Measurements from ENCODE around the gene OS9.

Gene OS9

DNA sequence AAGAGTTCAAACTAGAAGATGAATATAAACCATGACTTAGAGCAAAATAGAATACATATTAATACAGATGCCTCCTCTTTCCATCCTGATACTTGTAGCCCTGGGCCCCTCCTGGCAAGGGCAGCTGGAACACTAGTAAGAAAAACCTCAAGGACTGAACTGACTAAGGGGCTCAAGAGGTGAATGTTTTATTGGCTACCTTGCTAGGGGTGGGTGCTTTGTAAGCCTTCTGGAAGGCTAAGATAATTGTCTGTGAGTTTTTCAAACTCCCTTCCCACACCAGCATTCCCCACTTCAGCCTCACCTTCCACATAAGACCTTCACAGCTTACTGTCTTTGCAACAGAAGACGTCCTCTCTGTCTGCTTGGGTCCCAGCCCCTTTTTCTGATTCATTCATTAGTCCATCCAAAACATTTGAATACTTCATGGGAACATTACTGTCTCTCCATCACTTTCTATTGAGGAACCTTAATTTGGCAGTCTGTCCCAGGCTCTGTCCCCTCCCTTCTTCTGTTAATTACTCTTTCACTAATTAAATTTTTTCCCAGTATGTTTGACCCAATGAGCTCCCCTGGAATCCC is 59.9 kb downstream of the OS9 start:
- H3K9me3 ChIP-seq (ENCODE audit: control insufficient read depth, insufficient read depth, low read depth, low read length): no peaks in the 10 kb centered on the region
- ChIA-PET POLR2A (interaction anchor here (0.5 to 1.4 kb wide), 2 partner anchors 18 to 1831 kb away, joined by 4 read pairs; partner anchors contain the start of genes EEF1AKMT3 and METTL1), CTCF (no interaction called here)
- H3K36me3 ChIP-seq (ENCODE audit: control insufficient read depth in 2 of 2, insufficient read depth in 1 of 2, low read length in 2 of 2): peaks cover 19 to 47% of the 10 kb centered on the region in 2 experiments
- H3K27ac ChIP-seq (ENCODE audit: extremely low read depth, low read depth, low read length): no peak overlapping the region
- H3K4me1 ChIP-seq (ENCODE audit: control insufficient read depth, insufficient read depth, low read length): peaks cover 16% of the 10 kb centered on the region
- TF ChIP-seq ZBTB20 (tag by site-specific recombination; IDR thresholded peaks at IDR 0.05): peak; percentile 48
- no peak for TF ChIP-seq OVOL3 (tag by site-specific recombination; IDR thresholded peaks at IDR 0.05)
- TF ChIP-seq ZNF473 (tag by site-specific recombination; IDR thresholded peaks at IDR 0.05): no peak
- TF ChIP-seq ZNF112 (tag by site-specific recombination; IDR thresholded peaks at IDR 0.05): no peak
- H3K4me3 ChIP-seq (ENCODE audit: low read depth, low read length): no peak overlapping the region

DNA sequence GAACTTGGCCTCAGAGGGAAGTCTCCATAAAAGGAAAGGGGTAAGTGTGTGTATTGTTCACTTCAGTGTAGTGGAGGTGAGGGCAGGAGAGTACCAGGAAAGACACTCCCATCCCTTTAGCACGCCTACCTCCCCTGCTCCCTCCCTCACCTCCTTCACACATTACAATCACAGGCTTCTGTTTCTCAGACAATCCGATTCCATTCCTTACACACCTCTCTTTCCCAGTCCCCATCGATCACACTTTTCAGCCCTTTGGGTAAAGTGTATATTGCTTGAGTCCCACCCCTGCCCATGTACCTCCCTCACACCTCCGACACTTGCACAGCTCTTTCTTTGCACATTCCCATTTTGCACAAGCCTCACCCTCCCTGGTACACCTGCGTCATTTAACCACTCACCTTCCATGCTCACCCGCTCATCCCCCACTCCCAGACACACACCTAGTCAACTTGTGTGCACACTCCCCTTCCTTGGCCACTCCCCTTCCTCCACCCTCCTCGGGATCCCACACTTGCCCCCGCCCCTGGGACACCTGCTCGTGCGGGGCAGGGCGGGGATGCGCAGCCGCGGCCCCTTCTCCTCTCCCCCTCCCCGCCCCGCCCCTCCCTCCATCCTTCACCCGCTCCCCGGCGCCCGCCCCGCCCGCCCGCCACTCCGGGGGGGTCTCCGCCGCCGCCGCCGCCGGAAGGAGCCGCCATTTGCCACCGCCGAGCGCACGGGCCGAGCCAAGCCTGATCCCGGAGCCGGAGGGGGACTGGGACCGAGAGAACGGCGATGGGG is 60.7 kb downstream of the OS9 start, which contains the start of gene MARCHF9:
TSS of gene MARCHF9 (plus strand) at position 693 of the 783 bp plus-strand sequence. CDS start 426 bp downstream, outside the sequence.
- peaks cover 16 to 46% of the 10 kb centered on the region in 2 experiments for H3K36me3 ChIP-seq (ENCODE audit: control insufficient read depth in 2 of 2, insufficient read depth in 1 of 2, low read length in 2 of 2)
- H3K4me1 ChIP-seq (ENCODE audit: control insufficient read depth, insufficient read depth, low read length): peaks cover 16% of the 10 kb centered on the region
- no peaks in the 10 kb centered on the region for H3K9me3 ChIP-seq (ENCODE audit: control insufficient read depth, insufficient read depth, low read depth, low read length)
- POLR2A ChIA-PET: interaction anchor here (0.5 to 1.4 kb wide), 3 partner anchors 17 to 1832 kb away, joined by 3 to 4 read pairs (median 4); partner anchors contain the start of genes EEF1AKMT3 and METTL1
- CTCF ChIA-PET: interaction anchor here (2.4 kb wide), 1 partner anchor 12 kb away, joined by 26 read pairs; the partner anchor contains the start of gene CYP27B1
- peak within 1 kb of the TSS; percentile 63 for H3K4me3 ChIP-seq (ENCODE audit: low read depth, low read length)
- H3K27ac ChIP-seq (ENCODE audit: extremely low read depth, low read depth, low read length): peak within 1 kb of the TSS; percentile 69; the same call in 1 of the 2 replicates
- TF ChIP-seq, protein P1, sequence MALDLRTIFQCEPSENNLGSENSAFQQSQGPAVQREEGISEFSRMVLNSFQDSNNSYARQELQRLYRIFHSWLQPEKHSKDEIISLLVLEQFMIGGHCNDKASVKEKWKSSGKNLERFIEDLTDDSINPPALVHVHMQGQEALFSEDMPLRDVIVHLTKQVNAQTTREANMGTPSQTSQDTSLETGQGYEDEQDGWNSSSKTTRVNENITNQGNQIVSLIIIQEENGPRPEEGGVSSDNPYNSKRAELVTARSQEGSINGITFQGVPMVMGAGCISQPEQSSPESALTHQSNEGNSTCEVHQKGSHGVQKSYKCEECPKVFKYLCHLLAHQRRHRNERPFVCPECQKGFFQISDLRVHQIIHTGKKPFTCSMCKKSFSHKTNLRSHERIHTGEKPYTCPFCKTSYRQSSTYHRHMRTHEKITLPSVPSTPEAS (tag by site-specific recombination; IDR thresholded peaks at IDR 0.05): no peak
- TF ChIP-seq ZNF391 (tag by site-specific recombination; IDR thresholded peaks at IDR 0.05; ENCODE audit: borderline replicate concordance, low read depth) (peak; percentile 76; the same call in 1 of the 2 replicates), GLI4 (tag by site-specific recombination; IDR thresholded peaks at IDR 0.05) (no peak), ZNF404 (tag by site-specific recombination; IDR thresholded peaks at IDR 0.05) (no peak), ZNF654 (tag by site-specific recombination; IDR thresholded peaks at IDR 0.05; ENCODE audit: low read depth) (no peak), GLI2 (tag by site-specific recombination; IDR thresholded peaks at IDR 0.05; ENCODE audit: borderline replicate concordance, low read depth) (no peak), GLIS1 (tag by site-specific recombination; IDR thresholded peaks at IDR 0.05) (peak; percentile 36), ZNF112 (tag by site-specific recombination; IDR thresholded peaks at IDR 0.05) (no peak), ZNF114 (tag by site-specific recombination; IDR thresholded peaks at IDR 0.05) (no peak), ZNF423 (tag by site-specific recombination; IDR thresholded peaks at IDR 0.05) (peak; percentile 26; the same call in 1 of the 2 replicates), ZNF792 (tag by site-specific recombination; IDR thresholded peaks at IDR 0.05) (no peak), ZNF621 (tag by site-specific recombination; IDR thresholded peaks at IDR 0.05) (no peak), ZNF366 (tag by site-specific recombination; conservative IDR thresholded peaks at IDR 0.05) (peak; percentile 98), SCRT2 (tag by site-specific recombination; IDR thresholded peaks at IDR 0.05) (peak; percentile 87), ZNF600 (tag by site-specific recombination; IDR thresholded peaks at IDR 0.05) (peak; percentile 99), ZNF629 (tag by site-specific recombination; IDR thresholded peaks at IDR 0.05) (no peak; the same call in 1 of the 2 replicates), ZNF221 (tag by site-specific recombination; IDR thresholded peaks at IDR 0.05; ENCODE audit: borderline replicate concordance) (no peak)
- TF ChIP-seq, protein P2, sequence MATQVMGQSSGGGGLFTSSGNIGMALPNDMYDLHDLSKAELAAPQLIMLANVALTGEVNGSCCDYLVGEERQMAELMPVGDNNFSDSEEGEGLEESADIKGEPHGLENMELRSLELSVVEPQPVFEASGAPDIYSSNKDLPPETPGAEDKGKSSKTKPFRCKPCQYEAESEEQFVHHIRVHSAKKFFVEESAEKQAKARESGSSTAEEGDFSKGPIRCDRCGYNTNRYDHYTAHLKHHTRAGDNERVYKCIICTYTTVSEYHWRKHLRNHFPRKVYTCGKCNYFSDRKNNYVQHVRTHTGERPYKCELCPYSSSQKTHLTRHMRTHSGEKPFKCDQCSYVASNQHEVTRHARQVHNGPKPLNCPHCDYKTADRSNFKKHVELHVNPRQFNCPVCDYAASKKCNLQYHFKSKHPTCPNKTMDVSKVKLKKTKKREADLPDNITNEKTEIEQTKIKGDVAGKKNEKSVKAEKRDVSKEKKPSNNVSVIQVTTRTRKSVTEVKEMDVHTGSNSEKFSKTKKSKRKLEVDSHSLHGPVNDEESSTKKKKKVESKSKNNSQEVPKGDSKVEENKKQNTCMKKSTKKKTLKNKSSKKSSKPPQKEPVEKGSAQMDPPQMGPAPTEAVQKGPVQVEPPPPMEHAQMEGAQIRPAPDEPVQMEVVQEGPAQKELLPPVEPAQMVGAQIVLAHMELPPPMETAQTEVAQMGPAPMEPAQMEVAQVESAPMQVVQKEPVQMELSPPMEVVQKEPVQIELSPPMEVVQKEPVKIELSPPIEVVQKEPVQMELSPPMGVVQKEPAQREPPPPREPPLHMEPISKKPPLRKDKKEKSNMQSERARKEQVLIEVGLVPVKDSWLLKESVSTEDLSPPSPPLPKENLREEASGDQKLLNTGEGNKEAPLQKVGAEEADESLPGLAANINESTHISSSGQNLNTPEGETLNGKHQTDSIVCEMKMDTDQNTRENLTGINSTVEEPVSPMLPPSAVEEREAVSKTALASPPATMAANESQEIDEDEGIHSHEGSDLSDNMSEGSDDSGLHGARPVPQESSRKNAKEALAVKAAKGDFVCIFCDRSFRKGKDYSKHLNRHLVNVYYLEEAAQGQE (tag by site-specific recombination; IDR thresholded peaks at IDR 0.05): no peak
- TF ChIP-seq, protein P3, sequence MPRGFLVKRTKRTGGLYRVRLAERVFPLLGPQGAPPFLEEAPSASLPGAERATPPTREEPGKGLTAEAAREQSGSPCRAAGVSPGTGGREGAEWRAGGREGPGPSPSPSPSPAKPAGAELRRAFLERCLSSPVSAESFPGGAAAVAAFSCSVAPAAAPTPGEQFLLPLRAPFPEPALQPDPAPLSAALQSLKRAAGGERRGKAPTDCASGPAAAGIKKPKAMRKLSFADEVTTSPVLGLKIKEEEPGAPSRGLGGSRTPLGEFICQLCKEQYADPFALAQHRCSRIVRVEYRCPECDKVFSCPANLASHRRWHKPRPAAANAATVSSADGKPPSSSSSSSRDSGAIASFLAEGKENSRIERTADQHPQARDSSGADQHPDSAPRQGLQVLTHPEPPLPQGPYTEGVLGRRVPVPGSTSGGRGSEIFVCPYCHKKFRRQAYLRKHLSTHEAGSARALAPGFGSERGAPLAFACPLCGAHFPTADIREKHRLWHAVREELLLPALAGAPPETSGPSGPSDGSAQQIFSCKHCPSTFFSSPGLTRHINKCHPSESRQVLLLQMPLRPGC (tag by site-specific recombination; IDR thresholded peaks at IDR 0.05): peak; percentile 18; the same call in 1 of the 2 replicates
- TF ChIP-seq, protein P4, sequence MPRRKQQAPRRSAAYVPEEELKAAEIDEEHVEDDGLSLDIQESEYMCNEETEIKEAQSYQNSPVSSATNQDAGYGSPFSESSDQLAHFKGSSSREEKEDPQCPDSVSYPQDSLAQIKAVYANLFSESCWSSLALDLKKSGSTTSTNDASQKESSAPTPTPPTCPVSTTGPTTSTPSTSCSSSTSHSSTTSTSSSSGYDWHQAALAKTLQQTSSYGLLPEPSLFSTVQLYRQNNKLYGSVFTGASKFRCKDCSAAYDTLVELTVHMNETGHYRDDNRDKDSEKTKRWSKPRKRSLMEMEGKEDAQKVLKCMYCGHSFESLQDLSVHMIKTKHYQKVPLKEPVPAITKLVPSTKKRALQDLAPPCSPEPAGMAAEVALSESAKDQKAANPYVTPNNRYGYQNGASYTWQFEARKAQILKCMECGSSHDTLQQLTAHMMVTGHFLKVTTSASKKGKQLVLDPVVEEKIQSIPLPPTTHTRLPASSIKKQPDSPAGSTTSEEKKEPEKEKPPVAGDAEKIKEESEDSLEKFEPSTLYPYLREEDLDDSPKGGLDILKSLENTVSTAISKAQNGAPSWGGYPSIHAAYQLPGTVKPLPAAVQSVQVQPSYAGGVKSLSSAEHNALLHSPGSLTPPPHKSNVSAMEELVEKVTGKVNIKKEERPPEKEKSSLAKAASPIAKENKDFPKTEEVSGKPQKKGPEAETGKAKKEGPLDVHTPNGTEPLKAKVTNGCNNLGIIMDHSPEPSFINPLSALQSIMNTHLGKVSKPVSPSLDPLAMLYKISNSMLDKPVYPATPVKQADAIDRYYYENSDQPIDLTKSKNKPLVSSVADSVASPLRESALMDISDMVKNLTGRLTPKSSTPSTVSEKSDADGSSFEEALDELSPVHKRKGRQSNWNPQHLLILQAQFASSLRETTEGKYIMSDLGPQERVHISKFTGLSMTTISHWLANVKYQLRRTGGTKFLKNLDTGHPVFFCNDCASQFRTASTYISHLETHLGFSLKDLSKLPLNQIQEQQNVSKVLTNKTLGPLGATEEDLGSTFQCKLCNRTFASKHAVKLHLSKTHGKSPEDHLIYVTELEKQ (tag by site-specific recombination; IDR thresholded peaks at IDR 0.05; ENCODE audit: borderline replicate concordance): no peak

Measured in HEK293 (cell line).